ENCODE data around the gene AGAP1.
"Not testable (repeated sequence)": the region's sequence is repeated elsewhere in the genome, so short reads cannot be mapped to it uniquely, and the experiment has no call there.

Gene AGAP1

DNA sequence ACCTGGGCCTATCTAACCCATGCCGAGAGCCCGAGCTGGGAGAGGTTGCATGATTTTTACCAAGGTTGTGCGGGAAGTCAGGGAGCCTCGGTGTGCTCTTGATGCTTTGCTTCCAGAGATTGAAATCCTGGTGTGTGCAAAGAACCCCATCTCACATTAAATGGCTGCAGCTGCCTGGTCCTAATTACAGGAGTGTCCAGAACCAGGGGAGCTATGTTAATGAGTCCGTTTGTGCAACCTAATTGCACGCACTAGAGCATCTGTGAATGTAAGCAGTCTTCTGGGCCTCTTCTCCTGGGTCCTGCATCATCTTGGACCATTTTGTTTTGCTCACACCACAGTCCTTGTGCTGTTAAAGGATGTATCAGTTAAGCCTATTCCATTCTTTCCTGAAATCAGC is 263.8 kb downstream of the AGAP1 start:
- no peak for DNase-seq (ENCODE audit: low read depth)
- TF ChIP-seq, protein P1, sequence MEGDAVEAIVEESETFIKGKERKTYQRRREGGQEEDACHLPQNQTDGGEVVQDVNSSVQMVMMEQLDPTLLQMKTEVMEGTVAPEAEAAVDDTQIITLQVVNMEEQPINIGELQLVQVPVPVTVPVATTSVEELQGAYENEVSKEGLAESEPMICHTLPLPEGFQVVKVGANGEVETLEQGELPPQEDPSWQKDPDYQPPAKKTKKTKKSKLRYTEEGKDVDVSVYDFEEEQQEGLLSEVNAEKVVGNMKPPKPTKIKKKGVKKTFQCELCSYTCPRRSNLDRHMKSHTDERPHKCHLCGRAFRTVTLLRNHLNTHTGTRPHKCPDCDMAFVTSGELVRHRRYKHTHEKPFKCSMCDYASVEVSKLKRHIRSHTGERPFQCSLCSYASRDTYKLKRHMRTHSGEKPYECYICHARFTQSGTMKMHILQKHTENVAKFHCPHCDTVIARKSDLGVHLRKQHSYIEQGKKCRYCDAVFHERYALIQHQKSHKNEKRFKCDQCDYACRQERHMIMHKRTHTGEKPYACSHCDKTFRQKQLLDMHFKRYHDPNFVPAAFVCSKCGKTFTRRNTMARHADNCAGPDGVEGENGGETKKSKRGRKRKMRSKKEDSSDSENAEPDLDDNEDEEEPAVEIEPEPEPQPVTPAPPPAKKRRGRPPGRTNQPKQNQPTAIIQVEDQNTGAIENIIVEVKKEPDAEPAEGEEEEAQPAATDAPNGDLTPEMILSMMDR (IDR thresholded peaks at IDR 0.05; ENCODE audit: insufficient read depth, low read depth, low read length, missing control alignments) = no peak
- H3K4me3 ChIP-seq (ENCODE audit: low read length) = no peak overlapping the region

- no peak for DNase-seq (ENCODE audit: low read depth)
- H3K4me3 ChIP-seq (ENCODE audit: low read length) = no peak overlapping the region
- TF ChIP-seq, protein P1 (IDR thresholded peaks at IDR 0.05; ENCODE audit: insufficient read depth, low read depth, low read length, missing control alignments) = no peak
Observed at GRCh38 chr2:235762832-235763598, 269.2 kb downstream of the AGAP1 start.

- DNase-seq (ENCODE audit: low read depth) = no peak
- H3K4me3 ChIP-seq (ENCODE audit: low read length) = no peak overlapping the region
- TF ChIP-seq, protein P1 (IDR thresholded peaks at IDR 0.05; ENCODE audit: insufficient read depth, low read depth, low read length, missing control alignments) = no peak
Observed at GRCh38 chr2:235763816-235764215, 270.0 kb downstream of the AGAP1 start.

- not testable (repeated sequence) for DNase-seq (ENCODE audit: low read depth); H3K4me3 ChIP-seq (ENCODE audit: low read length)
Observed at GRCh38 chr2:235764478-235764877, 270.6 kb downstream of the AGAP1 start.

DNA sequence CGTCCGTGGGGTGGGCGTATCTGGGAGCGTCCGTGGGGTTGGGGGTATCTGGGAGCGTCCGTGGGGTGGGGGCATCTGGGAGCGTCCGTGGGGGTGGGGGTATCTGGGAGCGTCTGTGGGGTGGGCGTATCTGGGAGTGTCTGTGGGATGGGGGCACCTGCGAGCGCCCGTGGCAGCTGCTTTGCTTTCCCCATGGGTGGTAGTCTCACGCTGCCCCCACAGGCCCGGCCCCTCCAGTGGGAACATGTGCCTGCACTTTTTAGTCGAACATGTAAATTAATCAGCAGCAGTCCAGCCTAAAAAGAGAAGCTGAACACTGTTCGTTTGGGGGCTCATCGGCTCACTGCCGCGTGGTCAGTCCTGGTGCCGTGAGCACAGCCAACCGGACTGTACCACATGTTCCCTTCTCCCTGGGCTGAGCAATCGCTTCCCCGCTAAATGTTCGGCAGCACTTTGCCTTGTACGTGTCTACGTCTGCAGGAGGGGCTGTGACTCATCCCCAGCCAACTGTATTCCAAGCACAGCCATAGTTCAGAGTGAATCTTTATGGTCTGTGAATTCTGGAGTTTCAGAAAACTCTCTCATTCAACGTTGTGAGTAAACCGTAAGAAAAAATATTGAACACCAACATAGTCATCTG is 271.5 kb downstream of the AGAP1 start:
- TF ChIP-seq, protein P1 (IDR thresholded peaks at IDR 0.05; ENCODE audit: insufficient read depth, low read depth, low read length, missing control alignments) = no peak
- H3K4me3 ChIP-seq (ENCODE audit: low read length) = no peak overlapping the region
- DNase-seq (ENCODE audit: low read depth) = peak; percentile 60

DNA sequence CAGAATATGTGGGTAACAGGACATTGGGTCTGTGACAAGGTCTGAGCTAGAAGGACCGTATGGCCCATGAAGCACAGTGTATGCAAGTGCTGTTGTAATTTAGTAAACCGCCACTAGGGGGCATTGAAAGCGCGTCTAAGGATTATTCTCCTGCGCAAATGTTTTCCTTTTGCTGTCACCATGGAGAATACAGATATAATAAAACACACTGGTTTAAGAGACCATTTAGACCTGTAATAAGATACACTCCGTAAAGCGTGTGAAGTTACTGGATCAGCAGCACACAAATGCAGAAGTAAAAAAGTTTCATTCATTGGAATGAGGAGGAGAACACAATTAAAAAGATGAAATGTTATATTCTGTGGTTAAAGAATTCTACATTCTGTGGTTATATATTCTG is 272.4 kb downstream of the AGAP1 start:
- no peak overlapping the region for H3K4me3 ChIP-seq (ENCODE audit: low read length)
- TF ChIP-seq, protein P1 (IDR thresholded peaks at IDR 0.05; ENCODE audit: insufficient read depth, low read depth, low read length, missing control alignments) = peak; percentile 84
- peak; percentile 70 for DNase-seq (ENCODE audit: low read depth)

- no peak overlapping the region for H3K4me3 ChIP-seq (ENCODE audit: low read length)
- DNase-seq (ENCODE audit: low read depth) = peak; percentile 26
- TF ChIP-seq, protein P1 (IDR thresholded peaks at IDR 0.05; ENCODE audit: insufficient read depth, low read depth, low read length, missing control alignments) = no peak
Observed at GRCh38 chr2:235768606-235769005, 274.8 kb downstream of the AGAP1 start.

All from epithelial cell of esophagus (primary cell).